ENCODE results near the gene ITPRID2. TPM values are rescaled to one million over a fixed set of nuclear protein-coding genes. Genes with fewer than 3 reads are reported as not detected.

Gene ITPRID2
- total and polyA plus RNA-seq, 2 of the 8 experiments (the other 6 are each of a cell fraction or from before 2014, with no cell fraction given): 1.9 to 12.6 TPM

Other genes starting within 250 kb of the ITPRID2 start
- not detected in 2 replicates for gene CERKL, start 234.6 kb upstream of the ITPRID2 start, total RNA-seq (2021; fragmentation: NEBNext Ultra II Directional; extraction: Animal tissue kit (Norgen Biotek cat#: 25700))
- 0.03 and 0.05 TPM in 2 replicates for gene CERKL, start 234.6 kb upstream of the ITPRID2 start, polyA plus RNA-seq (2011; rRNA removed)
- not detected in 2 replicates for gene NEUROD1, start 211.2 kb upstream of the ITPRID2 start, total RNA-seq (2021; fragmentation: NEBNext Ultra II Directional; extraction: Animal tissue kit (Norgen Biotek cat#: 25700))
- 0.08 TPM in 2 replicates for gene NEUROD1, start 211.2 kb upstream of the ITPRID2 start, polyA plus RNA-seq (2011; rRNA removed)
- 2.5 and 5.3 TPM in 2 replicates for gene PPP1R1C, start 94.1 kb downstream of the ITPRID2 start, total RNA-seq (2021; fragmentation: NEBNext Ultra II Directional; extraction: Animal tissue kit (Norgen Biotek cat#: 25700))
- 1.3 TPM in 2 replicates for gene PPP1R1C, start 94.1 kb downstream of the ITPRID2 start, polyA plus RNA-seq (2011; rRNA removed)

All from H1 (cell line).